Stimulated activated CD8-positive, alpha-beta memory T cell treated with anti-CD3 and anti-CD28 coated beads, Interleukin-7, amount 100 ng/mL, for 4 hours (primary cell): ENCODE measurements around the gene RBL2.
"Not testable (repeated sequence)": the region's sequence is repeated elsewhere in the genome, so short reads cannot be mapped to it uniquely, and the experiment has no call there.

ENCODE experiments used
- DNase-seq, 2 donors: peaks; one replicate each; pipeline ENCODE4 v3.0.0-alpha.2; 2020; ENCODE audit warnings: low read depth in 2 of 2

Gene RBL2

DNA sequence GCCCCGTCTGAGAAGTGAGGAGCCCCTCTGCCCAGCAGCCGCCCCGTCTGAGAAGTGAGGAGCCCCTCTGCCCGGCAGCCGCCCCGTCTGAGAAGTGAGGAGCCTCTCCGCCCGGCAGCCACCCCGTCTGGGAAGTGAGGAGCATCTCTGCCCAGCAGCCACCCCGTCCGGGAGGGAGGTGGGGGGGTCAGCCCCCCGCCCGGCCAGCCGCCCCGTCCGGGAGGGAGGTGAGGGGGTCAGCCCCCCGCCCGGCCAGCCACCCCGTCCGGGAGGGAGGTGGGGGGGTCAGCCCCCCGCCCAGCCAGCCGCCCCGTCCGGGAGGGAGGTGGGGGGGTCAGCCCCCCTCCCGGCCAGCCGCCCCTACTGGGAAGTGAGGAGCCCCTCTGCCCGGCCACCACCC is 105.1 kb downstream of the RBL2 start:
- DNase-seq = not testable (repeated sequence)

- DNase-seq = not testable (repeated sequence)
These were observed 105.8 kb downstream of the RBL2 start for GRCh38 chr16:53539759-53540718.
